Esophagus muscularis mucosa (tissue), 3 donors: Measurements from ENCODE around the gene INTS7.
"Not testable (repeated sequence)": the region's sequence is repeated elsewhere in the genome, so short reads cannot be mapped to it uniquely, and the experiment has no call there.

Experiments
- POLR2A ChIP-seq: fragments of 450-650 bp; IDR thresholded peaks from one replicate; pipeline ENCODE4 v1.6.1; 2017; ENCODE audit warnings: antibody characterized with exemption, moderate library complexity, mild to moderate bottlenecking, low read depth
- POLR2AphosphoS5 ChIP-seq, 2 donors: sonication (generic); formaldehyde crosslinking; IDR thresholded peaks; one replicate each; pipeline ENCODE4 v1.6.1; 2017; ENCODE audit warnings: antibody characterized with exemption in 2 of 2
- TF ChIP-seq, protein P1 (sequence below), 3 experiments: fragments of 200-600 bp in 2 of 3; fragments of 450-650 bp in 1 of 3; sonication (generic) in 2 of 3; IDR thresholded peaks; one replicate each; pipeline ENCODE4 v1.5.1; 2017 to 2019; ENCODE audit warnings: antibody characterized with exemption in 3 of 3, mild to moderate bottlenecking in 2 of 3, moderate library complexity in 1 of 3

DNA sequence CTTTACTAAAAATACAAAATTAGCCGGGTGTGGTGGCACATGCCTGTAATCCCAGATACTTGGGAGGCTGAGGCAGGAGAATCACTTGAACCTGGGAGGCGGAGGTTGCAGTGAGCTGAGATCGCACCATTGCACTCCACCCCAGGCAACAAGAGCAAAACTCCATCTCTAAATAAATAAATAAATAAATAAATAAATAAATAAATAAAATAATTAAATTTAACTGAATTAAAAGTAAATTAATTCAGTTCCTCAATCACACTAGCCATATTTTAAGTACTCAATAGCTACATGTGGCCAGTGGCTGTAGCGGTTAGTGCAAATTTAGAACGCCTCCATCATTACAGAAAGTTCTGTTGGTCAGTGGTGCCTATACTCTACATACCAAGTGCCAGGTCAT lies 97.9 kb downstream of the INTS7 start:
- TF ChIP-seq, protein P1, sequence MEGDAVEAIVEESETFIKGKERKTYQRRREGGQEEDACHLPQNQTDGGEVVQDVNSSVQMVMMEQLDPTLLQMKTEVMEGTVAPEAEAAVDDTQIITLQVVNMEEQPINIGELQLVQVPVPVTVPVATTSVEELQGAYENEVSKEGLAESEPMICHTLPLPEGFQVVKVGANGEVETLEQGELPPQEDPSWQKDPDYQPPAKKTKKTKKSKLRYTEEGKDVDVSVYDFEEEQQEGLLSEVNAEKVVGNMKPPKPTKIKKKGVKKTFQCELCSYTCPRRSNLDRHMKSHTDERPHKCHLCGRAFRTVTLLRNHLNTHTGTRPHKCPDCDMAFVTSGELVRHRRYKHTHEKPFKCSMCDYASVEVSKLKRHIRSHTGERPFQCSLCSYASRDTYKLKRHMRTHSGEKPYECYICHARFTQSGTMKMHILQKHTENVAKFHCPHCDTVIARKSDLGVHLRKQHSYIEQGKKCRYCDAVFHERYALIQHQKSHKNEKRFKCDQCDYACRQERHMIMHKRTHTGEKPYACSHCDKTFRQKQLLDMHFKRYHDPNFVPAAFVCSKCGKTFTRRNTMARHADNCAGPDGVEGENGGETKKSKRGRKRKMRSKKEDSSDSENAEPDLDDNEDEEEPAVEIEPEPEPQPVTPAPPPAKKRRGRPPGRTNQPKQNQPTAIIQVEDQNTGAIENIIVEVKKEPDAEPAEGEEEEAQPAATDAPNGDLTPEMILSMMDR (IDR thresholded peaks at IDR 0.05) = not testable (repeated sequence)
- TF ChIP-seq POLR2AphosphoS5 (IDR thresholded peaks at IDR 0.05); POLR2A: not testable (repeated sequence)
